GM15510 (cell line): Measurements from ENCODE around the gene MXRA8.
A peak's percentile ranks its signal among the peaks of the same experiment; 100 is the strongest.

ENCODE experiments used
- POLR2A ChIP-seq: IDR thresholded peaks from 3 replicates; pipeline ENCODE4 v1.6.1; 2011; ENCODE audit warnings: borderline replicate concordance; ENCODE audit not compliant: insufficient read length; ENCODE audit errors: extremely low read depth

The MXRA8 gene

GRCh38 chr1:1327291-1327690 is 31.1 kb downstream of the MXRA8 start:
- TF ChIP-seq POLR2A, result no peak

DNA sequence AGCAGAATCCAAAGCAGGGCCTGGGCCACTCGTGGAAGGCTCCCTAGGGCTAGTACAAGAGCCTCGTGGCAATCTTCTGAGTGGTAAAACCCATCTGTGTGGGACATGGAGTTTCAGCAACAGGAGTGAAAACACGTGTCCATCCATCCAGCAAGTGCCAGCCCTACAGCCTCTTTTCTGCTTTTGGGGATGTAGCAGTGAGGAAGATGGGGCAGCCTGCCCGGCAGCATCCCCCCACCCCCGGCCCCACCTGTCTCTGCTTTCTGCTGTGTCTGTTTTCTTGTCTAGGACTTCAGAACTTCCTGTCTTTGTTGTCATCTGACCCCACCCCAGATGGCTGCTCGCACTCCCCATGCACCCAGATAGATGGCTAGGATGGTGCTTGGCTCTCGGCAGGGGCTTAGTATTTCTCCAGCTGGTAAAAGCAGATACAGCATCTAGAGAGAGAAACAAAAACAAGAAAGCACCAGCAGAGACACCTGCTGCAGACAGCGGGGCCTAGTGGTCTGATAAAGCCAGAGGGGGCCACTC is 32.2 kb downstream of the MXRA8 start:
- no peak for TF ChIP-seq POLR2A

- no peak for TF ChIP-seq POLR2A
These were observed 32.9 kb downstream of the MXRA8 start for GRCh38 chr1:1325288-1326074.

- TF ChIP-seq POLR2A, result peak; percentile 95
These were observed 33.6 kb downstream of the MXRA8 start, which contains the start of the genes CPTP and INTS11 for GRCh38 chr1:1324524-1325287. CPTP (plus strand) TSS chr1:1324802; CDS start chr1:1326911, 2,109 bp downstream. INTS11 (minus strand) TSS chr1:1324660; CDS start chr1:1324608, 52 bp downstream.

- no peak for TF ChIP-seq POLR2A
These were observed 34.3 kb downstream of the MXRA8 start for GRCh38 chr1:1324084-1324523.

- no peak for TF ChIP-seq POLR2A
These were observed 35.4 kb downstream of the MXRA8 start for GRCh38 chr1:1322952-1323351.

DNA sequence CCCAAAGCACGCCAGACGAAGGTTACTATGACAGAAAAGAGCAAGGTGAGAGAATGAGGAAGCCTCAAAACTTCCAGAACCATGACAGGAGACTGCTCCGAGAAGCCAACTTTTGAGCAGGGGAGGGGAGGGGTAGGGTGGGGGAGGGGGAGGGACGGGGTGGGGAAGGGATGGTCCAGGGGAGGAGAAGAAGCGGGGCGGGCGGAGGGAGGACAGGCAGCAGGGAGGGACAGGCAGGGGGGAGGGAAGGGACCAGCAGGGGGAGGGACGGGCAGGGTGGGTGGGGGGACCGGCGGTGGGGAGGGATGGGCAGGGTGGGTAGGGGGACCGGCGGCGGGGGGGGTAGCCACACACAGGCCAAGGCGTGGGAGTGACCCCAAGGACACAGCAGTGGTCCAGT is 35.9 kb downstream of the MXRA8 start:
- no peak for TF ChIP-seq POLR2A

DNA sequence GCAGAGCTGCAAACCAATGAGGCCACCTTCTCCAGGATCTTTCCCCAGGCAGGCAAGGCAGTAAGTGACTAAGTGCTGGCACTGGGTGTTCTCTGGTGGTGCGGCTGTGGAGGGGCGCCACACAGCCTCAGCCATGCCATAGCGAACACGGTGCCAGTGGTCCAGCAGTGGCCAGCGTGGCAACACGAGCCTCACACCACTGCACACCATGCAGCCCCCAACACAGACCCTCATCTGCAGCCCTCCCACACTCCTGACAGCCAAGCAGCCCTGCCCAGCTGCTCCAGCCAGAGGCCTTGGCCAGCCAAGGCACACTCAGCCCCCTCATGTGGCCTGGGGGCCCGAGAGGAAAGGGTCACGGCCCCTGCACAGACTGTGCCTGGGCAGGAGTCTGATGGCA is 36.9 kb downstream of the MXRA8 start:
- TF ChIP-seq POLR2A, result no peak

- no peak for TF ChIP-seq POLR2A
These were observed 37.5 kb downstream of the MXRA8 start for GRCh38 chr1:1320666-1321448.

DNA sequence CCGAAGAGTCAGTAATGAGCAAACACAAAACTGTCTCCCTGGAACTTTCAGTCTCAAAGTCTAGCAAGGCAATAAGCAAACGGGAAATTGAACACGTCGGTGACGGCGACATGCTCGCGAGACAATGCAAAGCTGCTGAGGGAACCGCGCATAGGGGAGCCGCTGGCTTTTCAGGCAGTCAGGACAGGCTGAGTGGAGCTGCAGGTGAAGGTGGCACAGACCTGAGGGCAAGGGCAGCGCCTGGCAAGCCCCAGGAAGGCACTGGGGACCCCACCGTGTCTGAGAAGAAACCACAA is 38.8 kb downstream of the MXRA8 start:
- no peak for TF ChIP-seq POLR2A

DNA sequence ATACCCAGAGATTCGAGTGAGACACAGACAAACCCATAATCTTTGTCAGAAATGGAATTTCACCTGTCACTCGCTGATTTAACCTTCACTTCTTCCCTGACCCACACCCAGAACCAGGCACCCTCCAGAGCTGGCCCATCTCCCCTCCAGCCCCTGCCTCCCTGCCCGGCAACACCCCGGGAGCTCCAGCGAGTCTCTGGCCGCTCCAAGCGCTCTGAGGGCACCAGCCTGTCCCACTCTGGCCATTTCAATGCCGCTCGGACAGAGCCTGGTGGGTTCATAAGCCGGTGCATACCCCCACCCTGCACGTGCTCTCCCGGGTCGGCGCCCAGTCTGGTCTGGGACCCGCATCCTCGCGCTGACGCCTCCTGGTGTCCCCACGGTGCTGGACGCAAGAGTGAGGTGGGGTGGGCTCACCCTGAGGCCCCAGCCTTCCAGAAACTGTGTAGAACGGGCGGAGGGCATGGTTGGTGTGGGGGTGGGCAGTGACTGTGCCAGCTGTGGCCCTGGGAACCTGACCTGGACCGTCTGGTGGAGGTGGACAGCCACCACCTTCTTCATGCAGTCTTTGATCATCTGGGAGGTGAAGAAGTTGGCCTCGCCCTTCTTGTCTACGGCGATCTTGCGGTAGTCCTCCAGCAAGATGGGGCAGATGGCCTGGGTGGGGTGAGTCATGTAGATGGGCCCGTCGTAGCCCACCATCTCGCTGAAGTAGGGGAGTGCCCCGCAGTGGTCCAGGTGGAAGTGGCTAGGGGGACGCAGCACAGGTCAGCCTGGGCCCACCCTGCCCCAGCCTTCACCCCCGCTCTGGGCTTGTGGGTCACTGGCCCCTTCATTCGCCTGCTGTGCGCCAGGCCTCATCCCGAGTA is 39.3 kb downstream of the MXRA8 start:
- TF ChIP-seq POLR2A, result no peak

GRCh38 chr1:1318131-1318652 is 40.2 kb downstream of the MXRA8 start:
- no peak for TF ChIP-seq POLR2A

DNA sequence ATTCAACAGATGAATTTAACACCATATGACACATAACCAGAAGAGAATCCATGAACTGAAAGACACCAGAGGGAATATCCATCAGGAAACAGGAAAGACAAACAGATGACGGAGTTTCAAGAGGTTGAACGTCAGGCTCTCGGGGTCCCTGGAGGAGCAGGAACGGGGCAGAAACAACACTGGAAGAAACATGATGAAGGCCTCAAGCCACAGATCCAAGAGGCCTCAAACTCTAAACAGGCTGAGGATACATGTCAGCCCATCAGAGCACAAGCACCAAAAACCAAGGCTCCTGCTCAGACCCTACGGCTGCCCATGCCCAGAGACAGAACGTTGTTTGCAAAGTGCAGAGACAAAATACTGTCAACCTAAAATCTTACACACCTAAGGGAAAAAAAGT is 40.9 kb downstream of the MXRA8 start:
- TF ChIP-seq POLR2A, result no peak
